HEK293T (cell line): ENCODE results near the gene SERPINI2.

ENCODE experiments used
- FOXA1 ChIP-seq: fragments of 450-650 bp; IDR thresholded peaks from 2 replicates; pipeline ENCODE4 v1.6.1; 2016; ENCODE audit warnings: mild to moderate bottlenecking
- ZNF384 ChIP-seq: fragments of 450-650 bp; IDR thresholded peaks from 2 replicates; pipeline ENCODE4 v1.6.1; 2016

DNA sequence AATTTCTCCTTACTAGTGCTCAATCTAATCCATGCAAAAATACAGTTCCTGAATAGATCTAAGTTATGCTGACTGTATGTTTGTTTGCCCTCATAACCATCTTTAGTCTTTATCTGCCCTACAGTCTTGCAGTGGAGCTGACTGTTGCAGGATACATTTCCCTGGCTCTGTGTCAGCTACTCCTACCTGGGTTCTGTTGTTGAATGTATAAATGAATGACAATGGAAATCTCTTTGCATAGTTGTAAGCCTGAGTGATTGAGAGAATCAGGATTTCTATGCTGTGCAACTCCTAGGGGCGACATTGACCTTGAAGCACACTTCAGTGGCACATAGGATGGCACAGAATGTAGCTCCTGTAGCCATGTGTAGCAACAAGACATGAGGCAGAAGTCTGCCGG is 77.8 kb downstream of the SERPINI2 start:
- TF ChIP-seq FOXA1 (no peak), ZNF384 (no peak)
